Fibroblast of lung (primary cell): ENCODE data around the gene ISG15. TPM values are rescaled to one million over a fixed set of nuclear protein-coding genes. Genes with fewer than 3 reads are reported as not detected.
A peak's percentile ranks its signal among the peaks of the same experiment; 100 is the strongest.
"Not testable (repeated sequence)": the region's sequence is repeated elsewhere in the genome, so short reads cannot be mapped to it uniquely, and the experiment has no call there.

Experiments
- DNase-seq, 2 donors: peaks; one replicate each; pipeline versions ENCODE4 v3.0.0 to v3.0.0-alpha.2; 2010; ENCODE audit warnings: low read depth in 2 of 2
- H2AFZ ChIP-seq: 2 replicates; pipeline ENCODE4 v1.5.1; 2012; ENCODE audit warnings: low read length, control low read depth, inconsistent platforms
- H3K27ac ChIP-seq: 2 replicates; pipeline ENCODE4 v1.5.1; 2011; ENCODE audit warnings: low read length, control low read depth; ENCODE audit not compliant: insufficient read depth
- H3K27me3 ChIP-seq: 2 replicates; pipeline ENCODE4 v1.5.1; 2011; ENCODE audit warnings: mild to moderate bottlenecking, low read length; ENCODE audit not compliant: control insufficient read depth, insufficient read depth
- H3K36me3 ChIP-seq: 2 replicates; pipeline ENCODE4 v1.5.1; 2011; ENCODE audit warnings: low read length; ENCODE audit not compliant: control insufficient read depth, insufficient read depth
- H3K4me1 ChIP-seq: 2 replicates; pipeline ENCODE4 v1.5.1; 2011; ENCODE audit warnings: low read length; ENCODE audit not compliant: control insufficient read depth, insufficient read depth; ENCODE audit errors: extremely low read depth
- H3K4me2 ChIP-seq: 2 replicates; pipeline ENCODE4 v1.5.1; 2011; ENCODE audit warnings: low read length, control low read depth; ENCODE audit not compliant: insufficient read depth; ENCODE audit errors: extremely low read depth
- H3K4me3 ChIP-seq, 4 experiments: fragments of 200-600 bp in 1 of 4; sonication (generic) in 1 of 4; replicated peaks in 1 of 4; 2 replicates each; pipeline ENCODE4 v1.5.1; 2011 to 2016; ENCODE audit warnings: low read length in 4 of 4, low read depth in 3 of 4, mild to moderate bottlenecking in 3 of 4, control low read depth in 2 of 4, inconsistent platforms in 1 of 4, mixed read lengths in 1 of 4; ENCODE audit not compliant: insufficient read depth in 1 of 4; ENCODE audit errors: control extremely low read depth in 1 of 4
- H3K79me2 ChIP-seq: 2 replicates; pipeline ENCODE4 v1.5.1; 2012; ENCODE audit warnings: mild to moderate bottlenecking, low read length, inconsistent platforms; ENCODE audit not compliant: control insufficient read depth, insufficient read depth
- H3K9ac ChIP-seq: 2 replicates; pipeline ENCODE4 v1.5.1; 2011; ENCODE audit warnings: mild to moderate bottlenecking, low read length, control low read depth; ENCODE audit not compliant: insufficient read depth
- H3K9me3 ChIP-seq: 2 replicates; pipeline ENCODE4 v1.5.1; 2012; ENCODE audit warnings: low read depth, low read length; ENCODE audit not compliant: control insufficient read depth, insufficient read depth
- H4K20me1 ChIP-seq: 2 replicates; pipeline ENCODE4 v1.5.1; 2011; ENCODE audit warnings: low read length; ENCODE audit not compliant: control insufficient read depth, insufficient read depth; ENCODE audit errors: extremely low read depth
- CTCF ChIP-seq, 2 donors: IDR thresholded peaks in 1 of 2; conservative IDR thresholded peaks in 1 of 2; 1 replicate in 1 of 2; 2 replicates in 1 of 2; pipeline ENCODE4 v1.5.1; 2011 to 2012; ENCODE audit warnings: low read length in 2 of 2, control low read depth in 1 of 2, inconsistent platforms in 1 of 2, low read depth in 1 of 2, mild to moderate bottlenecking in 1 of 2
- EZH2 ChIP-seq: IDR thresholded peaks from 2 replicates; pipeline ENCODE4 v1.5.1; 2012; ENCODE audit warnings: low read length, control low read depth, mild to moderate bottlenecking; ENCODE audit errors: missing control alignments
- polyA plus RNA-seq, 2 donors: library from polyadenylated mRNA; depleted of rRNA in 1 of 2; stranded (reverse) in 1 of 2; unstranded in 1 of 2; fragments of >200 nt; gene quantifications; 2 replicates each; pipeline ENCODE4 v1.2.1, GENCODE V29; 2011 to 2012; ENCODE audit warnings: missing spikeins in 1 of 2
- total RNA-seq: library from RNA; depleted of rRNA; stranded (reverse); fragments of >200 nt; gene quantifications from 2 replicates; pipeline ENCODE4 v1.2.1, GENCODE V29; 2014

Gene ISG15
- total and polyA plus RNA-seq, 2 donors (not counting 1 experiment from before 2014, with no cell fraction given) = 24.2 to 93.3 TPM

- Histone ChIP-seq H3K9ac (no peak overlapping the region), H4K20me1 (no peaks in the 10 kb centered on the region), H3K4me2 (no peak overlapping the region), H3K4me1 (no peaks in the 10 kb centered on the region), H3K27ac (no peak overlapping the region), H3K36me3 (no peaks in the 10 kb centered on the region), H3K9me3 (no peaks in the 10 kb centered on the region), H3K27me3 (no peaks in the 10 kb centered on the region), H3K79me2 (no peaks in the 10 kb centered on the region), H2AFZ (no peak overlapping the region), H3K4me3 (no peak overlapping the region)
- no peak for TF ChIP-seq CTCF (conservative IDR thresholded peaks at IDR 0.05 in 1 of 2, IDR thresholded peaks at IDR 0.05 in 1 of 2; ENCODE audit: low read depth in 1 of 2, low read length in 2 of 2)
- TF ChIP-seq EZH2 = no peak
- DNase-seq = no peak
Measured at GRCh38 chr1:974687-975328, 38.5 kb upstream of the ISG15 start.

- TF ChIP-seq CTCF (conservative IDR thresholded peaks at IDR 0.05 in 1 of 2, IDR thresholded peaks at IDR 0.05 in 1 of 2; ENCODE audit: low read depth in 1 of 2, low read length in 2 of 2) (no peak), EZH2 (no peak)
- H3K9me3 ChIP-seq = no peaks in the 10 kb centered on the region
Measured at GRCh38 chr1:975365-975764, 37.9 kb upstream of the ISG15 start.

DNA sequence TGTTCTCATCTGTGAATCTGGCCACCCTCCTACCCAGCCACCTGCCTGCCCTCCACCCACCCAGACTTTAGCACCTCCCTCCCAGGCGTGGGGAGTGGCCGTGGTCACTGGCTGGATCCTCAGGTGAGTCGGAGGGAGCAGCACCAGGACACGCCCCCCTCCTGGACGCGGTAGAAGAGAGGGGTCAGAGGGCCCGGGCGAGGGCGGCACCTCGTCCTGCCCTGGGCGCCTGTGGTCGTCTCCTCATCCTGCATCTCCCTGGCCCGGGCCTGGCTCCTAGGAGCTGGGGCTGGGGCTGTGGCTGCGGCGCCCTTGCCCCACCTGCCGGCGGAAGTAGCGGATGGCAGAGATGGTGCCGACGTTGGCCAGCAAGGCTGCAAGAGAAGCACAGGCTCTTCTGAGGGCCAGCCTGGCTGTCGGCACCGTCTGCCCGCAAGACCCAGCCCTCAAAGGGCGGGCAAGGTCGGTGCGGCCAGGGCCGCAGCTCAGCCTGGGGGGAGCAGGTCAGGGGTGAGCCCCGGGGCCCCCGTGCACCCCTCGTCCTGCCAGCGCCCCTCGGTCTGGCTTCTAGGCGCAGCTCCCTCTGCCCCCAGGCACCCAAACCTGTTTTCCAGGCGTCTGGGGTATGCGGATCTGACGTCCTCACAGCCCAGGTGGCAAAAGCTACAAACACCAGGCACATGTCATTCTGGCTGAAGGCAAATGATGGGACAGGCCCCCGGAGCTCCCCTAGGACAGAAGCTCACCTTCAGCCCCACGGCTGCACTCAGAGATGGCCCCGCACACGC lies 37.2 kb upstream of the ISG15 start:
- H3K27ac ChIP-seq = no peak overlapping the region
- no peaks in the 10 kb centered on the region for H3K27me3 ChIP-seq
- no peaks in the 10 kb centered on the region for H3K79me2 ChIP-seq
- H4K20me1 ChIP-seq = no peaks in the 10 kb centered on the region
- peak; percentile 35 to 53 for TF ChIP-seq CTCF (conservative IDR thresholded peaks at IDR 0.05 in 1 of 2, IDR thresholded peaks at IDR 0.05 in 1 of 2; ENCODE audit: low read depth in 1 of 2, low read length in 2 of 2)
- no peak for TF ChIP-seq EZH2
- H3K9ac ChIP-seq = peak overlapping the region; percentile 23
- H3K4me1 ChIP-seq = no peaks in the 10 kb centered on the region
- peak overlapping the region in 1 of 4 experiments; percentile 32 for H3K4me3 ChIP-seq
- DNase-seq = peak; percentile 38 to 53
- H3K9me3 ChIP-seq = no peaks in the 10 kb centered on the region
- H3K4me2 ChIP-seq = peak overlapping the region; percentile 51
- no peaks in the 10 kb centered on the region for H3K36me3 ChIP-seq
- H2AFZ ChIP-seq = peak overlapping the region; percentile 44

More at GRCh38 chr1:975365-975764, 37.9 kb upstream of the ISG15 start:
- H3K27ac ChIP-seq = no peak overlapping the region
- no peak for DNase-seq
- no peak overlapping the region for H3K4me2 ChIP-seq
- no peaks in the 10 kb centered on the region for H3K36me3 ChIP-seq
- H3K4me1 ChIP-seq = no peaks in the 10 kb centered on the region
- no peaks in the 10 kb centered on the region for H3K79me2 ChIP-seq
- no peak overlapping the region for H2AFZ ChIP-seq
- H3K9ac ChIP-seq = no peak overlapping the region
- no peaks in the 10 kb centered on the region for H4K20me1 ChIP-seq
- no peaks in the 10 kb centered on the region for H3K27me3 ChIP-seq
- no peak overlapping the region for H3K4me3 ChIP-seq

- DNase-seq, H2AFZ ChIP-seq, H3K4me1 ChIP-seq: not testable (repeated sequence)
Measured at GRCh38 chr1:976791-977190, 36.5 kb upstream of the ISG15 start.

More at GRCh38 chr1:976791-977190, 36.5 kb upstream of the ISG15 start:
- H3K79me2 ChIP-seq, H3K4me3 ChIP-seq, H3K9ac ChIP-seq, H4K20me1 ChIP-seq, H3K9me3 ChIP-seq, H3K27ac ChIP-seq, H3K4me2 ChIP-seq, H3K36me3 ChIP-seq, H3K27me3 ChIP-seq: not testable (repeated sequence)
